HEK293T (cell line): Measurements from ENCODE around the gene WASF3.

ENCODE experiments used
- ARNT ChIP-seq: fragments of 450-650 bp; IDR thresholded peaks from 2 replicates; pipeline ENCODE4 v1.6.1; 2017; ENCODE audit warnings: mild to moderate bottlenecking
- SP1 ChIP-seq: fragments of 450-650 bp; IDR thresholded peaks from 2 replicates; pipeline ENCODE4 v1.6.1; 2017

- TF ChIP-seq SP1 (no peak), ARNT (no peak)
Measured at GRCh38 chr13:26697069-26697955, 139.8 kb downstream of the WASF3 start.
